ENCODE data around the gene SLC2A1. TPM values are rescaled to one million over a fixed set of nuclear protein-coding genes. Genes with fewer than 3 reads are reported as not detected.
"Not testable (repeated sequence)": the region's sequence is repeated elsewhere in the genome, so short reads cannot be mapped to it uniquely, and the experiment has no call there.

SLC2A1 gene
- total RNA-seq, 1 donor from 2014 or later = 103 TPM

- intact Hi-C loops (cut with micrococcal nuclease) = loop anchor here (1.0 to 2.0 kb wide), 3 partner anchors 10 to 335 kb away; no protein-coding TSS in a partner anchor
Observed at GRCh38 chr1:42913426-42914091, 45.1 kb downstream of the SLC2A1 start.

- intact Hi-C loops (cut with micrococcal nuclease) = no loop called here
Observed at GRCh38 chr1:42910985-42911384, 47.7 kb downstream of the SLC2A1 start.

- intact Hi-C loops (cut with micrococcal nuclease) = no loop called here
Observed at GRCh38 chr1:42908046-42908445, 50.6 kb downstream of the SLC2A1 start.

GRCh38 chr1:42904434-42904833, 54.2 kb downstream of the SLC2A1 start:
- intact Hi-C loops (cut with micrococcal nuclease) = no loop called here

- intact Hi-C loops (cut with micrococcal nuclease) = not testable (repeated sequence)
Observed at GRCh38 chr1:42899960-42900359, 58.7 kb downstream of the SLC2A1 start.

GRCh38 chr1:42891465-42892138, 67.1 kb downstream of the SLC2A1 start:
- intact Hi-C loops (cut with micrococcal nuclease) = no loop called here

GRCh38 chr1:42889264-42889663, 69.4 kb downstream of the SLC2A1 start:
- intact Hi-C loops (cut with micrococcal nuclease) = no loop called here

- intact Hi-C loops (cut with micrococcal nuclease) = no loop called here
Observed at GRCh38 chr1:42888013-42888633, 70.5 kb downstream of the SLC2A1 start.

GRCh38 chr1:42887366-42887765, 71.3 kb downstream of the SLC2A1 start:
- intact Hi-C loops (cut with micrococcal nuclease) = no loop called here

GRCh38 chr1:42886800-42887199, 71.9 kb downstream of the SLC2A1 start:
- intact Hi-C loops (cut with micrococcal nuclease) = no loop called here

- intact Hi-C loops (cut with micrococcal nuclease) = no loop called here
Observed at GRCh38 chr1:42886046-42886739, 72.5 kb downstream of the SLC2A1 start.

- intact Hi-C loops (cut with micrococcal nuclease) = no loop called here
Observed at GRCh38 chr1:42880384-42880783, 78.3 kb downstream of the SLC2A1 start.

- intact Hi-C loops (cut with micrococcal nuclease) = no loop called here
Observed at GRCh38 chr1:42877380-42877779, 81.3 kb downstream of the SLC2A1 start.

GRCh38 chr1:42876009-42876408, 82.7 kb downstream of the SLC2A1 start:
- intact Hi-C loops (cut with micrococcal nuclease) = no loop called here

Other genes starting within 250 kb of the SLC2A1 start
- not detected in 2 replicates for gene CLDN19, start 218.6 kb downstream of the SLC2A1 start, total RNA-seq
- gene P3H1, start 191.8 kb downstream of the SLC2A1 start, total RNA-seq = 38.1 and 47.1 TPM in 2 replicates
- gene C1orf50, start 191.6 kb downstream of the SLC2A1 start, total RNA-seq = 7.2 and 7.3 TPM in 2 replicates
- gene TMEM269, start 173.9 kb downstream of the SLC2A1 start, total RNA-seq = 0.32 and 0.54 TPM in 2 replicates
- gene ERMAP, start 141.7 kb downstream of the SLC2A1 start, total RNA-seq = 5.8 and 6.3 TPM in 2 replicates
- 12.0 TPM in 2 replicates for gene SVBP, start 141.5 kb downstream of the SLC2A1 start, total RNA-seq
- gene ZNF691, start 112.3 kb downstream of the SLC2A1 start, total RNA-seq = 10.3 and 11.6 TPM in 2 replicates
- gene EBNA1BP2, start 213.4 kb upstream of the SLC2A1 start, total RNA-seq = 53.9 and 57.1 TPM in 2 replicates
- gene CFAP57, start 213.5 kb upstream of the SLC2A1 start, total RNA-seq = 0.07 and 0.20 TPM in 2 replicates